ENCODE measurements around the gene GPR42.

DNA sequence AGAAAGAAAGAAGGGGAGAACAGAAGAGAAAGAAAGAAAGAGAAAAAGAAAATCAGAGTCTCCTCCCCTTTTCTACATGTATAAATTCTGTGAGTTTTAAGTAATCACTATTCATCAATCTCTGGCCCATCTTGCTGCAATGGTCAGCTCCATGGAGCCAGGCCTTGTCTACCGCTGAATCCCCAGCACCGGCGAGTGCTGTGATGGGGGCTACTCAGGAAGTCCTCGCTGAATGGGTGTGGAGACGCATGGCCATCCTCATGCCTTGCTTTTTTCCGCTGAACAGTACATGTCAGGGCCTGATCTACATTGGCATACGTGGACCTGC, 29.9 kb downstream of the GPR42 start:
- TF ChIP-seq RNF2 (IDR thresholded peaks at IDR 0.05; ENCODE audit: borderline replicate concordance, low read depth) = no peak
- no peak for TF ChIP-seq SMC3 (IDR thresholded peaks at IDR 0.05)
- no peak for TF ChIP-seq RARB (CRISPR knock-in tag; IDR thresholded peaks at IDR 0.05)
- TF ChIP-seq CHD4 (IDR thresholded peaks at IDR 0.05; ENCODE audit: borderline replicate concordance) = no peak
- TF ChIP-seq MAFK (IDR thresholded peaks at IDR 0.05; ENCODE audit: partially characterized antibody) = no peak
